GM12878 (cell line): ENCODE data around the gene AKAP1.

ENCODE experiments used
- BCL3 ChIP-seq: IDR thresholded peaks from 2 replicates; pipeline ENCODE4 v1.6.1; 2011; ENCODE audit warnings: borderline replicate concordance, low read depth, mild to moderate bottlenecking, moderate library complexity, low read length; ENCODE audit not compliant: insufficient read depth, poor library complexity, severe bottlenecking
- CHD1 ChIP-seq: IDR thresholded peaks from 2 replicates; pipeline ENCODE4 v1.6.1; 2012; ENCODE audit warnings: low read depth, low read length, improper control_type of control experiment
- CREB1 ChIP-seq: IDR thresholded peaks from 2 replicates; pipeline ENCODE4 v1.6.1; 2012; ENCODE audit warnings: low read depth, mild to moderate bottlenecking, inconsistent platforms
- CTCF ChIP-seq, 3 experiments: IDR thresholded peaks in 2 of 3; conservative IDR thresholded peaks in 1 of 3; 2 replicates each; pipeline ENCODE4 v1.5.1; 2011; ENCODE audit warnings: low read depth in 3 of 3, low read length in 3 of 3, mild to moderate bottlenecking in 3 of 3, control low read depth in 2 of 3, moderate library complexity in 2 of 3, inconsistent platforms in 1 of 3, mixed read lengths in 1 of 3; ENCODE audit not compliant: control insufficient read depth in 2 of 3, insufficient read depth in 1 of 3; ENCODE audit errors: extremely low read depth in 1 of 3
- ETV6 ChIP-seq, 2 experiments: fragments of 450-650 bp in 1 of 2; IDR thresholded peaks in 1 of 2; conservative IDR thresholded peaks in 1 of 2; 2 replicates each; pipeline ENCODE4 v1.6.1; 2014; ENCODE audit warnings: antibody characterized with exemption in 1 of 2, borderline replicate concordance in 1 of 2, low read depth in 1 of 2, mild to moderate bottlenecking in 1 of 2, moderate library complexity in 1 of 2
- FOS ChIP-seq: IDR thresholded peaks from 3 replicates; pipeline ENCODE4 v1.6.1; 2011; ENCODE audit warnings: borderline replicate concordance; ENCODE audit not compliant: insufficient read length; ENCODE audit errors: extremely low read depth
- FOXK2 ChIP-seq: fragments of 450-650 bp; IDR thresholded peaks from 2 replicates; pipeline ENCODE4 v1.6.1; 2017; ENCODE audit warnings: mild to moderate bottlenecking, moderate library complexity
- HDAC2 ChIP-seq: fragments of 200-600 bp; sonication (generic); IDR thresholded peaks from 2 replicates; pipeline ENCODE4 v1.6.1; 2017
- POLR2AphosphoS5 ChIP-seq: IDR thresholded peaks from 2 replicates; pipeline ENCODE4 v1.6.1; 2011; ENCODE audit warnings: mild to moderate bottlenecking, low read length, inconsistent platforms
- RAD51 ChIP-seq: fragments of 450-650 bp; IDR thresholded peaks from 2 replicates; pipeline ENCODE4 v1.6.1; 2016; ENCODE audit warnings: moderate library complexity, mild to moderate bottlenecking, inconsistent platforms
- SP1 ChIP-seq: IDR thresholded peaks from one replicate; pipeline ENCODE4 v1.6.1; 2011; ENCODE audit warnings: low read depth, low read length
- ZBTB11 ChIP-seq: fragments of 450-650 bp; formaldehyde crosslinking; IDR thresholded peaks from 2 replicates; pipeline ENCODE4 v1.5.0; 2022; ENCODE audit warnings: mild to moderate bottlenecking, missing genetic modification characterization

GRCh38 chr17:57040571-57040970 is 44.5 kb upstream of the AKAP1 start:
- TF ChIP-seq ZBTB11 (CRISPR knock-in tag) (no peak), FOS (no peak), FOXK2 (no peak), BCL3 (no peak), SP1 (no peak), RAD51 (no peak), CHD1 (no peak), CTCF (IDR thresholded peaks at IDR 0.05 in 2 of 3, conservative IDR thresholded peaks at IDR 0.05 in 1 of 3; ENCODE audit: control insufficient read depth in 2 of 3, extremely low read depth in 1 of 3, insufficient read depth in 1 of 3, low read depth in 3 of 3, low read length in 3 of 3) (no peak), HDAC2 (no peak), POLR2AphosphoS5 (no peak), CREB1 (no peak), ETV6 (conservative IDR thresholded peaks at IDR 0.05 in 1 of 2, IDR thresholded peaks at IDR 0.05 in 1 of 2; ENCODE audit: borderline replicate concordance in 1 of 2, low read depth in 1 of 2) (no peak)
